RCC 7860 (cell line): ENCODE data around the gene CLEC1A.

Experiments used
- DNase-seq: peaks from one replicate; pipeline ENCODE4 v3.0.0-alpha.2; 2015; ENCODE audit warnings: low spot score
- FAIRE-seq: peaks from 2 replicates; lab custom pipeline; 2012; peaks lifted over from hg19 to GRCh38; lab: Jason Lieb, UNC

The CLEC1A gene

GRCh38 chr12:10101648-10102220 lies 2.9 kb upstream of the CLEC1A start:
- FAIRE-seq: no peak

DNA sequence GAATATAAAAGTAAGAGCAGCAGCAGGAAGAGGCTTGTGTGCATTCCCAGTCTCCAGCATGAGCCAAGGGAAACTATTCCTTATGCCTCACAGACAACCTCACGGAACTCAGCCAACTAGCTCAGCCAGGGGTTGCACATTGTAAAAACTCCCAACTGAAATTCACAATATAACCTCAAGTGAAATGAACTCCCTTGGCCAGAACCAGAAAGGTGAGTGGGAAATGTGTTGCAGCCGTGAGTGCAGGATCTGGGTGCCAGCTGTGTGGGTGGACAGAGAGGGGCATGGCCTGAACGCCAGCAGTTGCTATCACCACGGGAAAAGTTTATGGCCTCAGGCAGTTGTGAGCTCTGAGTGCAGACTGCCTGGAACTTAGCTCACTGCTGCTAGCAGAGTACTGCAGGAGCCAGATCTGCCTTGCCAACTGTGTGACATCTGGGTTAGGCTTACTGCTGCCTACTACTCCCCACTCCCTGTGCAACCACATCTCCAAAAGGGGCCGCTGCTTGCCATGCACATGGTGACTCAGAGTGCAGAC lies 2.3 kb upstream of the CLEC1A start:
- FAIRE-seq (no peak), DNase-seq (no peak)

More at GRCh38 chr12:10101648-10102220, 2.9 kb upstream of the CLEC1A start:
- DNase-seq: no peak

- no peak for DNase-seq
These were observed 1.3 kb downstream of the CLEC1A start for GRCh38 chr12:10097521-10097920.

GRCh38 chr12:10095971-10096370 lies 2.8 kb downstream of the CLEC1A start:
- FAIRE-seq: no peak

More at GRCh38 chr12:10097521-10097920, 1.3 kb downstream of the CLEC1A start:
- no peak for FAIRE-seq

DNA sequence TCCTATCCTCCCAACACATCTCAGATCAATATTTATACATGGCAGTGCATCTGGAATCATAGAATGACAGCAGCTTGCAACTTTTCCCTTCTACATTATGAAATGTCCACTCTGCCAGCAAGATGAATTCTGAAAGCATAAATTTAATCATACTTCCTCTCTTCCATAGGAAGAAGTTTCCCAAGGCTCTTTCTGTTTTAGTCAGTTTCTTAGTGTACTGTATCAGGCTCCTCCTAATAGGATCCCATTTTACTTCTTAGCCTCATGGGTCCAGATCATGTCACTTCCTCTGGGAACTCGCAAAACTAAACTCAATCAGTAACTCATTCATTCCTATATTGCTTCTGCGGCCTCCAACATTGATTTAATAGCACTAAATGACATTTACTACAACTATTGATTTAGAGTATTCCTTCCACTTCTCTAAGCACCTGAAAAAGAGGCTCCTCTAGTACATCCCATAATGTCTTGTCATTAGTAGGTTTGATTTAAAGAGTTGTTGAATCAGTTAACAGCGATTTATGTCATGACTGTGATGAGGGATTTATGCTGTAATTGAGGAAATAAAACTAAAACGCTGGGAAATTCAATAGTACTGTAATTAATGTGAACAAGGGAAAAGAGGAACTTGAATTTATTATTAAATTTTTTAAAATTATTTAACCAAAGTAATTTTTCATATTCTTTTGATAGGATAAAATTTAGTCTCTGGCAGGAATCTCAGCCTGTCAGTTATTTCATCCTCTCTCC lies 4.0 kb downstream of the CLEC1A start:
- FAIRE-seq (no peak), DNase-seq (no peak)

More at GRCh38 chr12:10095971-10096370, 2.8 kb downstream of the CLEC1A start:
- DNase-seq: no peak

GRCh38 chr12:10088955-10089900 lies 9.6 kb downstream of the CLEC1A start:
- no peak for DNase-seq
- no peak for FAIRE-seq

DNA sequence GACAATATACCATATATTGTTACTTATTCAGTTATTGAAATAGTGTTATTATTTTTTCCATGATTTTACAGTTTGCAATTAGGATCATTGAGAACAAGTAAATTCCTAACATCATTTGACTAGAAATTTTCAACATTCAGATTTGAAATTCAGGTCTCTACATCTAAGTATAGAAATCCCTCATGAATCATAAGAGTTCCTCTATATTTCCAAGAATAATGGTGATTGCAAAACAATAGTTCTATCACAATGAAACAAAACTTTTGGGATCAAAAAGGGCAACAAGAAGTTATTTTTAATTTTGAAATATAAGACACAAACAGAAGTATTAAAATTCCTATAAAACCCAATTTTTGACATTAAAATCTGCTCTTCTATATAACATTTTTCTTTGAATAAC lies 10.8 kb downstream of the CLEC1A start:
- DNase-seq: no peak
- FAIRE-seq: no peak

- FAIRE-seq (no peak), DNase-seq (no peak)
These were observed 12.4 kb downstream of the CLEC1A start for GRCh38 chr12:10086387-10086786.

GRCh38 chr12:10084733-10085132 lies 14.1 kb downstream of the CLEC1A start:
- FAIRE-seq: no peak
- no peak for DNase-seq

GRCh38 chr12:10082117-10082874 lies 16.5 kb downstream of the CLEC1A start:
- FAIRE-seq (no peak), DNase-seq (no peak)

DNA sequence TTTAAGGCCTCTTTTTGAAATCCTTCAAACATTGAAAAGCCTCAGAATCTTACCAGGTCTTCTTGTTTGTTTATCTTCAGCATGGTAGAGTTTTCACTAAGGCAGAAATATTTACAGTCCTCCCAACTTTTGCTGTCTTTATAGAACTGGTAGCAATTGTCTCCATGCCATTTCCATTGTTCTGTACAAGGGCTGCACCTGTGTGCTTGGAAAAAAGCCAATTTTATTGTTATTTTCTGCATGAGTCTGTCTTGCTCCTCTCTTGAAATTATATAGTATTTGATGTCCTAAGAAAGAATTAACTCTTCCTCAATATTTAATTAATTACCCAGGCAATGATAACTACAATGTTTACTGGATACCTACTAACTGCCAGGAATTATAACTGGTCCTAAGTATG lies 23.3 kb downstream of the CLEC1A start:
- FAIRE-seq: no peak

GRCh38 chr12:10073261-10073660 lies 25.5 kb downstream of the CLEC1A start:
- FAIRE-seq: no peak
- DNase-seq: no peak

More for the DNA sequence above, 23.3 kb downstream of the CLEC1A start:
- DNase-seq: no peak

- FAIRE-seq: no peak
- DNase-seq: no peak
These were observed 26.7 kb downstream of the CLEC1A start for GRCh38 chr12:10072131-10072530.

DNA sequence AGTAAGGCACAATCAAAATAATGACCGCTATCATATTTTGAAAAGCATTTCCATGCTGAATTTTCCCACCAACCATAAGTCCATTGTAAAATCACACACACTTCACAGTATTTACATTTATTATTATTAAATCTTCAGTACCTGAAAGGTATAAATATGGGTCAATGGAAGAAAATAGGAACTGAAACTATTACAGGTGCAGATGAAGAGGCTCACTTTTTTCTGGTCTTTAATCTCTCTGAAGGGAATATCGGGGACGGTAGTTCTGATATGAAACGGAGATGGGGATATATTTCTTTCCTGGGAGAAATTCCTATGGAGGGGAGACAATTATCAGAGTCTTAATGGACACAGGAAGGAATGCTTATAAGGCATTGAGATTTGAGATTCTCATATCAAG lies 28.4 kb downstream of the CLEC1A start:
- DNase-seq (no peak), FAIRE-seq (no peak)

- no peak for FAIRE-seq
- DNase-seq: no peak
These were observed 28.8 kb downstream of the CLEC1A start for GRCh38 chr12:10069976-10070375.

GRCh38 chr12:10069099-10069498 lies 29.7 kb downstream of the CLEC1A start:
- DNase-seq: no peak
- FAIRE-seq: no peak

DNA sequence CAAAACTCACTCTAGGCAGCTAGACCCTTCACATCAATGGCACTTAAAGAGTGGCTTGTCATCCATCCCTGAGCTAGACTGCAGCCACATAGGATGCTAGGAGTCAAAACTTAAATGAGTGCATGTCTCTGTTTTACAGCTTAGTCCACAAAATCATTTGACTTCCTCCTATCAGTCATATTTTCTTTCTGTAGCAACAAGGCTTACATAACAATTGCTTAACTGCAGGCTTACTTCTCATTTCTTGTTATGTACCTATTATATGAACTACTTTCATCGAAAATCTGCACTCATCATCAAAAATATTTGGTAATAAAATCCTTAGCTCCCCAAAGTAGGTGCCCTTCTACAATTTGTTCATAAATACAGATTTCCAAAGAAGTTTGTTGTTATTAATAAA lies 30.1 kb downstream of the CLEC1A start:
- DNase-seq: no peak

GRCh38 chr12:10067942-10068341 lies 30.8 kb downstream of the CLEC1A start:
- no peak for FAIRE-seq

More for the DNA sequence above, 30.1 kb downstream of the CLEC1A start:
- FAIRE-seq: no peak

GRCh38 chr12:10067264-10067663 lies 31.5 kb downstream of the CLEC1A start:
- DNase-seq: no peak
- FAIRE-seq: no peak

More at GRCh38 chr12:10067942-10068341, 30.8 kb downstream of the CLEC1A start:
- DNase-seq: no peak

GRCh38 chr12:10065241-10065640 lies 33.5 kb downstream of the CLEC1A start:
- no peak for DNase-seq
- FAIRE-seq: no peak
